WI38 (cell line): ENCODE results near the gene IL19.

Source experiments
- H3K4me3 ChIP-seq: 2 replicates; pipeline ENCODE4 v1.5.1; 2011; ENCODE audit warnings: low read depth, mild to moderate bottlenecking, control low read depth, low read length
- CTCF ChIP-seq: IDR thresholded peaks from 2 replicates; pipeline ENCODE4 v1.5.1; 2012; ENCODE audit warnings: low read depth, mild to moderate bottlenecking, control low read depth, low read length

Gene IL19

GRCh38 chr1:206735553-206736031, 35.0 kb upstream of the IL19 start:
- no peak for TF ChIP-seq CTCF
- H3K4me3 ChIP-seq: no peak overlapping the region

- no peak overlapping the region for H3K4me3 ChIP-seq
- TF ChIP-seq CTCF: no peak
Observed at GRCh38 chr1:206736878-206737728, 33.5 kb upstream of the IL19 start.

- no peak for TF ChIP-seq CTCF
Observed at GRCh38 chr1:206737729-206738201, 32.8 kb upstream of the IL19 start.

GRCh38 chr1:206738370-206739366, 31.9 kb upstream of the IL19 start:
- no peak for TF ChIP-seq CTCF
- H3K4me3 ChIP-seq: no peak overlapping the region

More at GRCh38 chr1:206737729-206738201, 32.8 kb upstream of the IL19 start:
- no peak overlapping the region for H3K4me3 ChIP-seq

GRCh38 chr1:206739411-206740076, 31.0 kb upstream of the IL19 start:
- no peak for TF ChIP-seq CTCF
- no peak overlapping the region for H3K4me3 ChIP-seq

GRCh38 chr1:206741142-206741701, 29.4 kb upstream of the IL19 start:
- TF ChIP-seq CTCF: no peak
- no peak overlapping the region for H3K4me3 ChIP-seq
